HG02571 (cell line): Measurements from ENCODE around the gene NQO2.
"Not testable (repeated sequence)": the region's sequence is repeated elsewhere in the genome, so short reads cannot be mapped to it uniquely, and the experiment has no call there.

Source experiments
- ATAC-seq: cut with Tn5 transposase; IDR thresholded peaks from one replicate; pipeline ENCODE4 v1.9.1; 2021; ENCODE audit warnings: mild to moderate bottlenecking, moderate library complexity; ENCODE audit not compliant: unreplicated experiment

The NQO2 gene

DNA sequence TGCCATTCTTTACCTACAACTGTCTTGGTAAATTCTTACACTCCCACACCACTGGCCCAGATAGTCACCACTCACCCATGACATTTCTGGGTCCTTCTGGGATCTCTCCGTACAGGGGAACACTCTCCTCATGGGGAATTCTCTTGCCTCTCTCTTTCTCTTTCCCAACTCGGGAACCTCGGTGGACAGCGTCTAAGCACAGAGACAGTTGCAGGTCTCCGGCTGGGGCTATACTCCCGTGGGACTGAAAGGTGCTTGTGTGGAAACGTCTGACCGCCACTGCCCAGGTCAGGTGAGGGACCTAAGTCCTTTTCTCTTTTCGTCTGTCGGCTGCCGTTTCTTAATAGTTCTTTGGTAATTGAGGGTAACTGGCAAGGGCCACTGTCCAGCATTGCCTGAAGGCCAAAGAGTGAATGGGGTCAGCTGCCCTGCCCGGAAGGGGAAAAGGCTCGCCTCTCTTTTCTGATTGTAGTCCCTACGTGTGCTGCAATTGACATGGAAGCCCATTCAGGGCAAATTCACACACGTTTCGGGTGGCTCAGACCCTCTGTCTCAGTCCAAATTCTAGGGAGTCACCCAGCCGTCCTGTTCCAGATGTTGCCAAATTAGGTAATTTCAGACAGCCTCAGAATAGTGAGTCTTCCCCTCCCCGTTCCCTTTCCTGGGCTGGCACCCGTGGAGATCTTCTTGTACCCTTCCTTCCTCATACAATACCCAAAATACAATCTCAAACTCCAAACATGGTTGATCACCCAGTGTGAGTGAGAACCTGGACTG, 37.4 kb downstream of the NQO2 start:
- no peak for ATAC-seq

GRCh38 chr6:3037638-3038365, 38.1 kb downstream of the NQO2 start:
- ATAC-seq, result no peak

DNA sequence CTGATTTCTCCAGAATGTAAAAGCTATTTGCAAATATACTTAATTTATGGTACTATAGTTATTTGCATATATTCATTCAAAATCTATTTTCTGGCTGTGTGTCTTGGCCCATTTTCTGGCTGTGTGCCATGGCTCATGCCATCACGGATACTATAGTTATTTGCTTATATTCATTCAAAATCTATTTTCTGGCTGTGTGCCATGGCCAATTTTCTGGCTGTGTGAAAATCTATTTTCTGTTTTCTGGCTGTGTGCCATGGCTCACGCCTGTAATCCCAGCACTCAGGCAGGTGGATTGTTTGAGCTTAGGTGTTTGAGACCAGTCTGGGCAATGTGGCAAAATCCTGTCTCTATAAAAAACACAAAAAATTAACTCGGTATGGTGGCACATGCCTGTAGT, 39.7 kb downstream of the NQO2 start:
- ATAC-seq, result no peak

DNA sequence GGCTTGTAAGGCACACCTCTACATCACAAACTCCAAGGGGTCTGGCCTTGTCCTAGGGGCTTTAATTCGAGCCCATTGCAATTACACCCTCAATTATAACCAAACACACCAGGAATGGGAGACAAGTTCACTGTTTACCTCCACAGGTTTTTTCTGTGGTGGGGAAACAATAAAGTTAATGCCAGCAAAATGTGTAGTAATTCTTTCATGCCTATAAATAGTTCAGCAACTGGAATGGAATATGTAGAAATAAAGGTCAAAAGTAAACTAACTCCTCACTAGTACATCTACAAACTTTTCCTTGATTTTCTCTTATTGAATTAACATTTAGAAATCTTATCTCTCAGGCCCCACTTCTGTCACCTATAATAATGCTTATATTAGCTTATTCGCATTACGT, 41.5 kb downstream of the NQO2 start:
- no peak for ATAC-seq

DNA sequence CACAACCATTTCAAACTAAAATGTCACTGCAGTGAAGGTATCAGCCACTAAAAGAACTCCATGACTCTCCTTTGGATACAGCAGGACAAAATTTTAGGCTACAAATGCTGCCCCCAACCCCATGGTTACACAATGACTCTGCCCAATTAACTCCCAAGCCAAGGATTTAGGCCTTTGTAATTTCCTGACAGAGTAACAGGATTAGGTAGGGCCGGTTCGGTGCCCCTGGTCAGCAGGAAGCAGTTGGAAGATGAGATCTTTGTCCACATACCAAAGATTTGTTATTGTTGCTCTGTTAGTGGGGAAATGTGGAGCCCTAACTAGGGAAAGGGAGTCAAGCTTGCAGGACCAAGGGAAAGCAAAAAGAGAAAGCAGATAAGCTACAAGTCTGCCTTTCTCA, 41.9 kb downstream of the NQO2 start:
- ATAC-seq, result no peak

DNA sequence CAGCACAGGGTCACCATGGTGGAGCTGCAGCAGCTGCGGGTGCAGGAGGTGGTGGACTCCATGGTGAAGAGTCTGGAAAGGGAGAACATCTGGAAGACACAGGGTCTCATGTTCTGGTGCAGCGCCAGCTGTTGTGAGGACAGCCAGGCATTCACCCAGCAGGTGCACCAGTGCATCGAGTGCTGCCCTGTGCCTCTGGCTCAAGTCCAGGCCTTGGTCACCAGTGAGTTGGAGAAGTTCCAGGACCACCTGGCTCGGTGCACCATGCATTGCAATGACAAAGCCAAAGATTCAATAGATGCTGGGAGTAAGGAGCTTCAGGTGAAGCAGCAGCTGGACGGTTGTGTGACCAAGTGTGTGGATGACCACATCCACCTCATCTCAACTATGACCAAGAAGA, 45.7 kb downstream of the NQO2 start:
- ATAC-seq, result no peak

- ATAC-seq, result no peak
These were observed 46.1 kb downstream of the NQO2 start for GRCh38 chr6:3045777-3046176.

GRCh38 chr6:3046295-3046694, 46.6 kb downstream of the NQO2 start:
- ATAC-seq, result no peak

GRCh38 chr6:3048009-3048408, 48.3 kb downstream of the NQO2 start:
- ATAC-seq, result not testable (repeated sequence)

DNA sequence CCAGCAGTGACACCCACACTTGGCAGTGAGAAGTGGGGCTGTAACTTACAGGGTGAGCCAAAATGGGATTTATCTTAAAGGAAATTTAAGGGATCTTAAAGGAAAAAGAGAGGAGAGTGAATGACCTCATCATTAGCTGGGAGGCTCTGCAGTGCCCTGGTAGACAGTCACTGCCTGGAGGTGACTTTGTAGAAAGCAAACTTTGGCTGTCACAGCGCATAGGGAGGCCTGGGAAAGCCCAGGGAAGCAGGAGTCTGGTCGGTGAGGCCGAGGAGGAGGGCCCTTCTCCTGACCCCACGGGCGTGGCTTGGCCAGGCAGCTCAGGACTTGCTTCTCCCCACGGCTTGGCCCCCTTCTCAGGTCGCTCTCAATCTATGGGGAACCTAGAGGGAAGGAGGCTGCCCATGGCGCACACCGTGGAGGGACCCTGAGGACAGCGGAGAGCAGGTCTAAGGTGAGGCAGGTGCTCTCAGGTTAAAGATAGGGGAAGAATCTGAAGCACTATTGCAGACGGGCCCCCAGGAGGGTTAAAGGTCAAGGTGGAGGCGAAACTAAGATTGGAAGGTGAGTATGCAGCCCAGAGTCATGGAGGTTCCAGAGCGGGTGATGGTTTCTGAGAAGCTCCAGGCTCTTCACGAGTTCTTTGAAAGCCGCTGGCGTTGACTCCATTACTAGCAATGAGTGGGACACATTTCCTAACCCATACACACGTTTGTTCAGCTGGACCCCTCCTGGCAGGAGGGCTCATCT, 53.0 kb downstream of the NQO2 start:
- ATAC-seq, result no peak

DNA sequence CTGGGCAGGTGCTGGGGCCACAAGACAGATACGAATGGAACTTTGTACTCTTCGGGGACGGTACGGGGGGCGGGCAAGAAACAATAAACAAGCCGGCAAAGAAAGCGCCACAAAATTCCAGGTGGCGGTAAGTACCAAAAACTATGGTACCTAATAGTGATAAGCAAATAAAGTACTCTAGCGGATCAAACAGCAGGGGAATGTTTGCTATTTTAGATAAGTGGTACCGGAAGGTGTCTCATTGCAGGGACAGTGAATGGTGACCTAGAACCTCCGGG, 53.5 kb downstream of the NQO2 start:
- no peak for ATAC-seq

DNA sequence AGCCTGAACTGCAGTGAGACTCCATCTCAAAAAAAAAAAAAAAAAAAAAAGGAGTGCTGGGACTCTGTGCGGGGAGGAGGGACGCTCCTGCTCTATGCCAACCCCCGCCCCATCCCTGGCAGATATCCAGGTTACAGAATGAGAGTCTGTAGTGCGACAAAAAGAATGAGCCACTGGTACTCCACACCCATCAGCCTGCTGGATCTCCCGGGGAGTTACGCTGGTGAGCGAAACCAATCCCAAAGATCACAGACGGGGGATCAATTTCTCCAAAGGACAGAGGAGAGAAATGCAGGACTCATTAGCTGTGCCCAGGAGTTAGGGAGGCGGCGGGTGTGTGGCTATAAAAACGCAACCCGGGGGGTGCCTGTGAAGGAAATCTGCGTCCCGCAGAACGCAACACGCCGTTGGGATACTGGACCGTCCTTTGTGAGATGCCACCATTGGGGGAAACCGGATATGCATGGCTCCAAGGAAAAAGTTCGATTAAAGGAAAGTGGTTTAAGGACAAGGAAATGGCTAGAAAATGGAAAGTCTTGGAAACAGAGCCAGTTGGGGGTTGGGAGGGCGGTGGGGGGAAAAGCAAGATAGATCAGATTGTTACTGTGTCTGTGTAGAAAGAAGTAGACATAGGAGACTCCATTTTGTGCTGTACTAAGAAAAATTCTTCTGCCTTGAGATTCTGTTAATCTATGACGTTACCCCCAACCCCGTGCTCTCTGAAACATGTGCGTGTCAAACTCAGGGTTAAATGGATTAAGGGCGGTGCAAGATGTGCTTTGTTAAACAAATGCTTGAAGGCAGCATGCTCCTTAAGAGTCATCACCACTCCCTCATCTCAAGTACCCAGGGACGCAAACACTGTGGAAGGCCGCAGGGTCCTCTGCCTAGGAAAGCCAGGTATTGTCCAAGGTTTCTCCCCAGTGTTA, 54.8 kb downstream of the NQO2 start:
- not testable (repeated sequence) for ATAC-seq

DNA sequence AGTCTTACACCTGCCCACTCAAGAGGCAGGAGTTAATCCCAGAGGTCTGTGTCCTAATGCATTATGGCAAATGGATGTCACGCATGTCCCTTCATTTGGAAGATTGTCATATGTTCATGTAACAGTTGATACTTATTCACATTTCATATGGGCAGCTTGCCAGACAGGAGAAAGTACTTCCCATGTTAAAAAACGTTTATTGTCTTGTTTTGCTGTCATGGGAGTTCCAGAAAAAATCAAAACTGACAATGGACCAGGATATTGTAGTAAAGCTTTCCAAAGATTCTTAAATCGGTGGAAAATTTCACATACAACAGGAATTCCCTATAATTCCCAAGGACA, 55.4 kb downstream of the NQO2 start:
- ATAC-seq, result not testable (repeated sequence)

GRCh38 chr6:3057063-3057770, 57.5 kb downstream of the NQO2 start:
- ATAC-seq, result no peak

DNA sequence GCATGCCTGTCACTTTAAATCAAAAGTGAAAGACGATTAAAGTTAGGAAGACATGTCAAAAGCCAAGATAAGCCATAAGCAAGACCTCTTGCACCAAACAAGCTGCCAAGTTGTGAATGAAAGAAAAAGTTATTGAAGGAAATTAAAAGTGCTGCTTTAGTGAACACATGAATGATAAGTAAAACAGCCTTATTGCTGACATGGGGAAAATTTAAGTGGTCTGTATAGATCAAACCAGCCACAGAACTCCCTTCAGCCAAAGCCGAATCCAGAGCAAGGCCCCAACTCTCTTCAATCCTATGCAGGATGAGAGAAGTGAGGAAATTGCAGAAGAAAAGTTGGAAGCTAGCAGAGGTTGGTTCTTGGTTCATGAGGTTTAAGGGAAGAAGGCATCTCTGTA, 59.3 kb downstream of the NQO2 start:
- ATAC-seq, result no peak

- not testable (repeated sequence) for ATAC-seq
These were observed 60.4 kb downstream of the NQO2 start for GRCh38 chr6:3060092-3060491.

DNA sequence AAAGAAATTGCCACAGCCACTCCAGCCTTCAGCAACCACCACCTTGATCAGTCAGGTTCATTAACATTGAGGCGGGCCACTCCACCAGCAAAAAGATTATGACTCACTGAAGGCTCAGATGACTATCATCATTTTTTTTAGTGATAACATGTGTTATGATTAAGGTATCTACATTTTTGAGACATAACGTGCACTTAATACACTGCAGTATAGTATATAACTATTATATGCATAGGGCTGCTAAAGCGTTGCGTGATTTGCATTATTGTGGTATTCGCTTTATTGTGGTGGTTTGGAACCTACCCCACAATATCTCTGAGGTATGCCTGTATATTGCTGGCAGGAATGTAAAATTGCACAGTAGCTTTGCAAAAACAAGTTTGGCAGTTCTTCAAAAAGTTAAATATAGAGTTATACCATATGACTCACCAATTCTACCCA, 61.8 kb downstream of the NQO2 start:
- ATAC-seq, result no peak

- not testable (repeated sequence) for ATAC-seq
These were observed 63.6 kb downstream of the NQO2 start for GRCh38 chr6:3063340-3063732.

DNA sequence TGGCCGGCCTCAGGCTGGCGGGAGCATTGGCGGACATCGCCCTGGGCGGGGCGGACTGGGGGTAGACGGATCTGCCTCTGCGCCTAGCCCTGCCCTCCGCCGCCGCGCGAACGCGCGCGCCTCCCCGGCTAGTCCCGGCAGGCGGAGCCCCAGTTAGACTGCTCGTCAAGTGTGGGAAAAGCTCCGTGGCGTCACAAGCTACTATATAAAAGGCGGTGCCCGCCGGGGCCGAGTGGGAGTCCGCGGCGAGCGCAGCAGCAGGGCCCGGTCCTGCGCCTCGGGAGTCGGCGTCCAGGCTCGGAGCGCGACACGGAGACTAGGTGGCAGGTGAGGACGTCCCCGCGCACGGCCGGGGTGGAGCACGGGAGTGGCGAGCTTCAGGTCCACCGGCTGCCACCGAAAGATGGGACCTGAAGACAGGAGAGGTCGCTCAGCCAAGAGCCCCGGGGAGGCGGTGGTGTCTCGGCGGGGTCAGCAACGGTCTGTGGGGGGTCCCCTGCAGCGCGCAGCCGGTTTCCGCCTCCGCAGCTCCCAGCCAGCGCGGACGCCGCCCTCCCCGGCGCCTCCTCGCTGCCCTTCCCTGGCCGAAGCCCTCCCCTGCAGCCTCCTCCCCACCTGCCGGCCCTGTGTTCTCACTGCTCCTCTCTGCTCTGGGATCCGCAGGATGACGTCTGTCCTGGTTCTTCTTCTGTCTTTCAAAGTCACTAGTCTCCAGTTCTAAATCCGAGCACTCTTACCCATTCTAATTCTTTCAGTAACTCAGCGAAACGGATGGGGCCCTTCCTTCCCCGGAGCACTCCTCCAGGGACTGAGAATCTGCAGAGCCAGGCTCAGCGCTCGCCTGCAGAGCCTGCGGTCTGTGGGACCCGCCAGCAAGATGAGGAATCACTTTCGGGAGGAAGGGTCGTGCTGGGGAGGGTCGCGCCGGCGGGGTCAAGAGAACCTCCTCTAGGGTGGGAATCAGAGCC, 64.3 kb downstream of the NQO2 start:
- ATAC-seq, result peak; percentile 70
